Measurements from ENCODE around the gene UNC93B1.
A peak's percentile ranks its signal among the peaks of the same experiment; 100 is the strongest.

Gene UNC93B1

GRCh38 chr11:68051191-68052136 lies 47.6 kb upstream of the UNC93B1 start:
- DNase-seq (ENCODE audit: low read depth in 1 of 2, low spot score in 1 of 2): peak in 1 of 2 experiments; percentile 54
- TF ChIP-seq POLR2AphosphoS5 (IDR thresholded peaks at IDR 0.05; ENCODE audit: low read depth) (peak; percentile 29; the same call in 1 of the 2 replicates), SPI1 (IDR thresholded peaks at IDR 0.05; ENCODE audit: borderline replicate concordance, low read depth) (0 out of 2 replicates have a peak, but pooled peaks have one; percentile 6)
- TF ChIP-seq, protein P1, sequence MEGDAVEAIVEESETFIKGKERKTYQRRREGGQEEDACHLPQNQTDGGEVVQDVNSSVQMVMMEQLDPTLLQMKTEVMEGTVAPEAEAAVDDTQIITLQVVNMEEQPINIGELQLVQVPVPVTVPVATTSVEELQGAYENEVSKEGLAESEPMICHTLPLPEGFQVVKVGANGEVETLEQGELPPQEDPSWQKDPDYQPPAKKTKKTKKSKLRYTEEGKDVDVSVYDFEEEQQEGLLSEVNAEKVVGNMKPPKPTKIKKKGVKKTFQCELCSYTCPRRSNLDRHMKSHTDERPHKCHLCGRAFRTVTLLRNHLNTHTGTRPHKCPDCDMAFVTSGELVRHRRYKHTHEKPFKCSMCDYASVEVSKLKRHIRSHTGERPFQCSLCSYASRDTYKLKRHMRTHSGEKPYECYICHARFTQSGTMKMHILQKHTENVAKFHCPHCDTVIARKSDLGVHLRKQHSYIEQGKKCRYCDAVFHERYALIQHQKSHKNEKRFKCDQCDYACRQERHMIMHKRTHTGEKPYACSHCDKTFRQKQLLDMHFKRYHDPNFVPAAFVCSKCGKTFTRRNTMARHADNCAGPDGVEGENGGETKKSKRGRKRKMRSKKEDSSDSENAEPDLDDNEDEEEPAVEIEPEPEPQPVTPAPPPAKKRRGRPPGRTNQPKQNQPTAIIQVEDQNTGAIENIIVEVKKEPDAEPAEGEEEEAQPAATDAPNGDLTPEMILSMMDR (IDR thresholded peaks at IDR 0.05; ENCODE audit: insufficient read depth, low read length): no peak
- H3K27me3 ChIP-seq (ENCODE audit: insufficient read depth, poor library complexity, severe bottlenecking): no peaks in the 10 kb centered on the region
- no peak overlapping the region for H3K27ac ChIP-seq (replicated peaks)
- no peak overlapping the region for H3K4me3 ChIP-seq (replicated peaks; ENCODE audit: insufficient read depth, low read length)

DNA sequence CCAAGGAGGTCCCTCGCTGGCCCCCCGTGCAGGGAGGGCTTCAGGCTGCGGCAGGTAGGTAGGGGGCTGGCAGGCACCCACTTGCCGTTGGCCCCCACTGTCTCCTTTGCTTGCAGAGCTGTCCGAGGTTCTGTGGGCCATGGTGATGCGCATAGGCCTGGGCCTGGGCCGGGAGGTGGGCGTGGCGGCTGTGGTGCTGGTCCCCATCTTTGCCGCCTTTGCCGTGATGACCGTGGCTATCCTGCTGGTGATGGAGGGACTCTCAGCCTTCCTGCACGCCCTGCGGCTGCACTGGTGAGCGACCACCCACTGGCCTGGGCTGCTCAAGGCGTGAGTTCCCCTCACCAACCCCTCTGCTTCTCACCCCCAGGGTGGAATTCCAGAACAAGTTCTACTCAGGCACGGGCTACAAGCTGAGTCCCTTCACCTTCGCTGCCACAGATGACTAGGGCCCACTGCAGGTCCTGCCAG lies 46.5 kb upstream of the UNC93B1 start:
- H3K27ac ChIP-seq (replicated peaks): no peak overlapping the region
- TF ChIP-seq, protein P1 (IDR thresholded peaks at IDR 0.05; ENCODE audit: insufficient read depth, low read length): no peak
- TF ChIP-seq SPI1 (IDR thresholded peaks at IDR 0.05; ENCODE audit: borderline replicate concordance, low read depth): no peak
- TF ChIP-seq, protein P2, sequence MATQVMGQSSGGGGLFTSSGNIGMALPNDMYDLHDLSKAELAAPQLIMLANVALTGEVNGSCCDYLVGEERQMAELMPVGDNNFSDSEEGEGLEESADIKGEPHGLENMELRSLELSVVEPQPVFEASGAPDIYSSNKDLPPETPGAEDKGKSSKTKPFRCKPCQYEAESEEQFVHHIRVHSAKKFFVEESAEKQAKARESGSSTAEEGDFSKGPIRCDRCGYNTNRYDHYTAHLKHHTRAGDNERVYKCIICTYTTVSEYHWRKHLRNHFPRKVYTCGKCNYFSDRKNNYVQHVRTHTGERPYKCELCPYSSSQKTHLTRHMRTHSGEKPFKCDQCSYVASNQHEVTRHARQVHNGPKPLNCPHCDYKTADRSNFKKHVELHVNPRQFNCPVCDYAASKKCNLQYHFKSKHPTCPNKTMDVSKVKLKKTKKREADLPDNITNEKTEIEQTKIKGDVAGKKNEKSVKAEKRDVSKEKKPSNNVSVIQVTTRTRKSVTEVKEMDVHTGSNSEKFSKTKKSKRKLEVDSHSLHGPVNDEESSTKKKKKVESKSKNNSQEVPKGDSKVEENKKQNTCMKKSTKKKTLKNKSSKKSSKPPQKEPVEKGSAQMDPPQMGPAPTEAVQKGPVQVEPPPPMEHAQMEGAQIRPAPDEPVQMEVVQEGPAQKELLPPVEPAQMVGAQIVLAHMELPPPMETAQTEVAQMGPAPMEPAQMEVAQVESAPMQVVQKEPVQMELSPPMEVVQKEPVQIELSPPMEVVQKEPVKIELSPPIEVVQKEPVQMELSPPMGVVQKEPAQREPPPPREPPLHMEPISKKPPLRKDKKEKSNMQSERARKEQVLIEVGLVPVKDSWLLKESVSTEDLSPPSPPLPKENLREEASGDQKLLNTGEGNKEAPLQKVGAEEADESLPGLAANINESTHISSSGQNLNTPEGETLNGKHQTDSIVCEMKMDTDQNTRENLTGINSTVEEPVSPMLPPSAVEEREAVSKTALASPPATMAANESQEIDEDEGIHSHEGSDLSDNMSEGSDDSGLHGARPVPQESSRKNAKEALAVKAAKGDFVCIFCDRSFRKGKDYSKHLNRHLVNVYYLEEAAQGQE (IDR thresholded peaks at IDR 0.05; ENCODE audit: insufficient replicate concordance, low read depth): no peak
- TF ChIP-seq GABPA (IDR thresholded peaks at IDR 0.05; ENCODE audit: low read depth): no peak
- TF ChIP-seq POLR2AphosphoS5 (IDR thresholded peaks at IDR 0.05; ENCODE audit: low read depth): no peak
- peak in 1 of 2 experiments; percentile 33 for DNase-seq (ENCODE audit: low read depth in 1 of 2, low spot score in 1 of 2)
- no peak overlapping the region for H3K4me3 ChIP-seq (replicated peaks; ENCODE audit: insufficient read depth, low read length)
- no peaks in the 10 kb centered on the region for H3K27me3 ChIP-seq (ENCODE audit: insufficient read depth, poor library complexity, severe bottlenecking)

GRCh38 chr11:68049509-68050370 lies 45.8 kb upstream of the UNC93B1 start:
- Histone ChIP-seq H3K27ac (replicated peaks) (no peak overlapping the region), H3K4me3 (replicated peaks; ENCODE audit: insufficient read depth, low read length) (no peak overlapping the region), H3K27me3 (ENCODE audit: insufficient read depth, poor library complexity, severe bottlenecking) (no peaks in the 10 kb centered on the region)
- DNase-seq (ENCODE audit: low read depth in 1 of 2, low spot score in 1 of 2): peak in 1 of 2 experiments; percentile 31
- TF ChIP-seq, protein P2 (IDR thresholded peaks at IDR 0.05; ENCODE audit: insufficient replicate concordance, low read depth): no peak
- no peak for TF ChIP-seq GABPA (IDR thresholded peaks at IDR 0.05; ENCODE audit: low read depth)
- TF ChIP-seq, protein P1 (IDR thresholded peaks at IDR 0.05; ENCODE audit: insufficient read depth, low read length): no peak
- no peak; the same call in 1 of the 2 replicates for TF ChIP-seq POLR2AphosphoS5 (IDR thresholded peaks at IDR 0.05; ENCODE audit: low read depth)
- no peak for TF ChIP-seq SPI1 (IDR thresholded peaks at IDR 0.05; ENCODE audit: borderline replicate concordance, low read depth)

Measured in HL-60 (cell line).